NCI-H69 (cell line): ENCODE measurements around the gene PRKCE.

Experiments used
- DNase-seq: peaks from one replicate; lab custom pipeline; 2025; lab: John Stamatoyannopoulos, UW

Gene PRKCE

GRCh38 chr2:45809205-45809604, 157.7 kb downstream of the PRKCE start:
- DNase-seq: no peak

- no peak for DNase-seq
Measured at GRCh38 chr2:45812011-45812500, 160.6 kb downstream of the PRKCE start.

GRCh38 chr2:45813003-45813941, 161.8 kb downstream of the PRKCE start:
- peak; percentile 69 for DNase-seq

- no peak for DNase-seq
Measured at GRCh38 chr2:45814488-45814887, 163.0 kb downstream of the PRKCE start.

- peak; percentile 57 for DNase-seq
Measured at GRCh38 chr2:45814951-45815621, 163.6 kb downstream of the PRKCE start.

- peak; percentile 37 for DNase-seq
Measured at GRCh38 chr2:45816272-45816671, 164.8 kb downstream of the PRKCE start.

- DNase-seq: peak; percentile 24
Measured at GRCh38 chr2:45818591-45818990, 167.1 kb downstream of the PRKCE start.

GRCh38 chr2:45820048-45820447, 168.6 kb downstream of the PRKCE start:
- no peak for DNase-seq

GRCh38 chr2:45821558-45822271, 170.2 kb downstream of the PRKCE start:
- DNase-seq: peak; percentile 76

GRCh38 chr2:45822272-45822630, 170.8 kb downstream of the PRKCE start:
- DNase-seq: peak; percentile 76

- DNase-seq: peak; percentile 89
Measured at GRCh38 chr2:45823723-45824206, 172.3 kb downstream of the PRKCE start.

- DNase-seq: peak; percentile 34
Measured at GRCh38 chr2:45825001-45825651, 173.7 kb downstream of the PRKCE start.

GRCh38 chr2:45826460-45826859, 175.0 kb downstream of the PRKCE start:
- DNase-seq: no peak

- no peak for DNase-seq
Measured at GRCh38 chr2:45826884-45827635, 175.6 kb downstream of the PRKCE start.

GRCh38 chr2:45830322-45830721, 178.8 kb downstream of the PRKCE start:
- no peak for DNase-seq

GRCh38 chr2:45833301-45833967, 182.0 kb downstream of the PRKCE start:
- no peak for DNase-seq

GRCh38 chr2:45833968-45834344, 182.5 kb downstream of the PRKCE start:
- no peak for DNase-seq

- no peak for DNase-seq
Measured at GRCh38 chr2:45834372-45834771, 182.9 kb downstream of the PRKCE start.

- DNase-seq: no peak
Measured at GRCh38 chr2:45834858-45835257, 183.4 kb downstream of the PRKCE start.

- DNase-seq: peak; percentile 52
Measured at GRCh38 chr2:45836316-45836715, 184.8 kb downstream of the PRKCE start.
